Measurements from ENCODE around the gene SLC22A23. TPM values are rescaled to one million over a fixed set of nuclear protein-coding genes. Genes with fewer than 3 reads are reported as not detected.

Gene SLC22A23
- polyA plus RNA-seq, 1 donor (not counting 4 experiments of a cell fraction or from before 2014, with no cell fraction given): 4.3 TPM

DNA sequence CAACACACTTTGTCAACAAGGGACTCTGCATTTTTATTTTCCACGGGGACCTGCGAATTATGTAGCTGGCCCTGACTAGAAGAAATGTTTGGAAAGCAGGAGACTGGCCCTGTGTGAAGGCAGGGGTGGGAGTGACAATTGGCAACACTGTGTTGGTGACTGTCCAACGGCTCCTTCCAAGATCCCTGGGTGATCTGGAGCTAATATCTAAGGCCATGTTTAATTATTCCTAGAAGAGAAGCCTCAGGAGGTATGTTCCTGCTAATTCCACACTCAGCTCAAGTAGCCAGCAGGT lies 13.7 kb downstream of the SLC22A23 start:
- TF ChIP-seq, protein P1, sequence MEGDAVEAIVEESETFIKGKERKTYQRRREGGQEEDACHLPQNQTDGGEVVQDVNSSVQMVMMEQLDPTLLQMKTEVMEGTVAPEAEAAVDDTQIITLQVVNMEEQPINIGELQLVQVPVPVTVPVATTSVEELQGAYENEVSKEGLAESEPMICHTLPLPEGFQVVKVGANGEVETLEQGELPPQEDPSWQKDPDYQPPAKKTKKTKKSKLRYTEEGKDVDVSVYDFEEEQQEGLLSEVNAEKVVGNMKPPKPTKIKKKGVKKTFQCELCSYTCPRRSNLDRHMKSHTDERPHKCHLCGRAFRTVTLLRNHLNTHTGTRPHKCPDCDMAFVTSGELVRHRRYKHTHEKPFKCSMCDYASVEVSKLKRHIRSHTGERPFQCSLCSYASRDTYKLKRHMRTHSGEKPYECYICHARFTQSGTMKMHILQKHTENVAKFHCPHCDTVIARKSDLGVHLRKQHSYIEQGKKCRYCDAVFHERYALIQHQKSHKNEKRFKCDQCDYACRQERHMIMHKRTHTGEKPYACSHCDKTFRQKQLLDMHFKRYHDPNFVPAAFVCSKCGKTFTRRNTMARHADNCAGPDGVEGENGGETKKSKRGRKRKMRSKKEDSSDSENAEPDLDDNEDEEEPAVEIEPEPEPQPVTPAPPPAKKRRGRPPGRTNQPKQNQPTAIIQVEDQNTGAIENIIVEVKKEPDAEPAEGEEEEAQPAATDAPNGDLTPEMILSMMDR (optimal IDR thresholded peaks at IDR 0.05 in 1 of 3, IDR thresholded peaks at IDR 0.05 in 1 of 3, conservative IDR thresholded peaks at IDR 0.05 in 1 of 3; ENCODE audit: extremely low read depth in 1 of 3, insufficient read depth in 2 of 3, low read length in 3 of 3): no peak
- no peak for TF ChIP-seq EZH2 (IDR thresholded peaks at IDR 0.05; ENCODE audit: low read length)
- H4K20me1 ChIP-seq (ENCODE audit: control insufficient read depth, extremely low read depth, insufficient read depth, low read length): no peaks in the 10 kb centered on the region
- H3K9me1 ChIP-seq (ENCODE audit: control insufficient read depth, extremely low read depth, insufficient read depth, low read length): no peaks in the 10 kb centered on the region
- no peak overlapping the region for H3K4me2 ChIP-seq (ENCODE audit: control insufficient read depth, extremely low read depth, insufficient read depth, low read depth, low read length)
- no peak overlapping the region for H3K27ac ChIP-seq (ENCODE audit: control insufficient read depth, insufficient read depth, low read length)
- H3K27me3 ChIP-seq (ENCODE audit: control insufficient read depth, extremely low read depth, insufficient read depth, low read length): no peaks in the 10 kb centered on the region
- H3K79me2 ChIP-seq (ENCODE audit: control insufficient read depth, insufficient read depth, low read length): peaks cover 7% of the 10 kb centered on the region
- no peak overlapping the region for H3K9ac ChIP-seq (ENCODE audit: control insufficient read depth, extremely low read depth, insufficient read depth, low read length)
- dilution Hi-C loops (cut with MboI; ENCODE audit: extremely low pct_ligation_motif_present, low sequenced_read_pairs): no loop called here
- no peak for FAIRE-seq
- H3K9me3 ChIP-seq (ENCODE audit: control insufficient read depth, low read depth, low read length): no peaks in the 10 kb centered on the region
- H2AFZ ChIP-seq (ENCODE audit: control insufficient read depth, low read length): no peak overlapping the region
- H3K4me1 ChIP-seq (ENCODE audit: control insufficient read depth, extremely low read depth, insufficient read depth, low read length): peaks cover 12% of the 10 kb centered on the region
- H3K36me3 ChIP-seq (ENCODE audit: control insufficient read depth in 2 of 2, extremely low read depth in 1 of 2, insufficient read depth in 2 of 2, low read length in 2 of 2): no peaks in the 10 kb centered on the region
- no peak for DNase-seq (ENCODE audit: low read depth, low spot score)
- no peak overlapping the region for H3K4me3 ChIP-seq (ENCODE audit: control insufficient read depth in 2 of 3, extremely low read depth in 1 of 3, insufficient read depth in 2 of 3, low read depth in 1 of 3, low read length in 3 of 3)

DNA sequence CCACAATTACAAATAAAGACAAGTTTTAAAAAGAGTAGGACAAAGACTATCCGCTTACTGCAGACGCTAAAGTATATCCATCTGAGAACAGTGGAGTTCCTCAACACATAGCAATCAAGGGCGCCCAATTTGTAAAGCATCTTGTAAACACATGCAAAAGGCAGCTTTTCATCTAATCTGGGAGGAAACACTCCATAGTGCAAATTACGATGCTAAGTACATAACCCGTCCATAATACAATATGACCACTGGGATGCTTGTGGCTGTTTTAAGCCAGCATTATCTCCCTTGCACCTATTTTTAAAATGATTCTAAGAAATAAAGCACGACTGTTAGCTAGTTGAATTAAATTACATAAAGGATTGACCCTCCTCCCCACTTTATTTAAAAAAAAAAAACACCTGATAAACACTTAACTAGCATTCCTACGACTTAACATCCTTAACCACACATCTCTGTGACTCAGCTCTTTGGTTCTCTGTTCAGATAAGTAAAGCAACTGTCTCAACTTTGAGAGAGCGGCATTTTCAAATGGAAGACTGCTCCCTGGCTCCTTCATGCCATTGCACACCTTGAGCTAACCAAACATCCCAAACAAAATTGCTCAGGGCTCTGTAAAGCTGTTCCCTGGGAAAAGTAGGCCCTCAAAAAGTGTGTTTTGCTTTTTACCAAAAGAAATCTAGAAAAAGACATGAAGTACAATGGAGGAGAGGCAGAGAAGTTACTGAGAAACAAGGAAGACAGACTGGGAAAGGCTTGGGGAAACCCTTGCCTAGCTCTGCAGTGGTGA lies 14.2 kb downstream of the SLC22A23 start:
- no peak overlapping the region for H3K4me2 ChIP-seq (ENCODE audit: control insufficient read depth, extremely low read depth, insufficient read depth, low read depth, low read length)

More for the DNA sequence above, 14.2 kb downstream of the SLC22A23 start:
- dilution Hi-C loops (cut with MboI; ENCODE audit: extremely low pct_ligation_motif_present, low sequenced_read_pairs): no loop called here
- FAIRE-seq: no peak
- Histone ChIP-seq H3K9ac (ENCODE audit: control insufficient read depth, extremely low read depth, insufficient read depth, low read length) (no peak overlapping the region), H3K27me3 (ENCODE audit: control insufficient read depth, extremely low read depth, insufficient read depth, low read length) (no peaks in the 10 kb centered on the region), H3K9me1 (ENCODE audit: control insufficient read depth, extremely low read depth, insufficient read depth, low read length) (no peaks in the 10 kb centered on the region), H3K27ac (ENCODE audit: control insufficient read depth, insufficient read depth, low read length) (no peak overlapping the region), H4K20me1 (ENCODE audit: control insufficient read depth, extremely low read depth, insufficient read depth, low read length) (no peaks in the 10 kb centered on the region), H3K4me3 (ENCODE audit: control insufficient read depth in 2 of 3, extremely low read depth in 1 of 3, insufficient read depth in 2 of 3, low read depth in 1 of 3, low read length in 3 of 3) (no peak overlapping the region), H3K79me2 (ENCODE audit: control insufficient read depth, insufficient read depth, low read length) (peaks cover 7% of the 10 kb centered on the region), H3K9me3 (ENCODE audit: control insufficient read depth, low read depth, low read length) (no peaks in the 10 kb centered on the region), H3K36me3 (ENCODE audit: control insufficient read depth in 2 of 2, extremely low read depth in 1 of 2, insufficient read depth in 2 of 2, low read length in 2 of 2) (no peaks in the 10 kb centered on the region), H2AFZ (ENCODE audit: control insufficient read depth, low read length) (no peak overlapping the region), H3K4me1 (ENCODE audit: control insufficient read depth, extremely low read depth, insufficient read depth, low read length) (peaks cover 15% of the 10 kb centered on the region)
- no peak for DNase-seq (ENCODE audit: low read depth, low spot score)
- TF ChIP-seq, protein P1 (optimal IDR thresholded peaks at IDR 0.05 in 1 of 3, IDR thresholded peaks at IDR 0.05 in 1 of 3, conservative IDR thresholded peaks at IDR 0.05 in 1 of 3; ENCODE audit: extremely low read depth in 1 of 3, insufficient read depth in 2 of 3, low read length in 3 of 3): no peak

Measured in keratinocyte (primary cell).